C4-2B (cell line): ENCODE results near the gene TXLNB.

ENCODE experiments used
- ZFX ChIP-seq: fragments of 450-650 bp; IDR thresholded peaks from 2 replicates; pipeline ENCODE4 v1.6.1; 2017
- TF ChIP-seq, protein P1 (sequence below): fragments of 450-650 bp; conservative IDR thresholded peaks from 2 replicates; pipeline ENCODE4 v1.5.1; 2017; ENCODE audit warnings: mild to moderate bottlenecking

- TF ChIP-seq, protein P1, sequence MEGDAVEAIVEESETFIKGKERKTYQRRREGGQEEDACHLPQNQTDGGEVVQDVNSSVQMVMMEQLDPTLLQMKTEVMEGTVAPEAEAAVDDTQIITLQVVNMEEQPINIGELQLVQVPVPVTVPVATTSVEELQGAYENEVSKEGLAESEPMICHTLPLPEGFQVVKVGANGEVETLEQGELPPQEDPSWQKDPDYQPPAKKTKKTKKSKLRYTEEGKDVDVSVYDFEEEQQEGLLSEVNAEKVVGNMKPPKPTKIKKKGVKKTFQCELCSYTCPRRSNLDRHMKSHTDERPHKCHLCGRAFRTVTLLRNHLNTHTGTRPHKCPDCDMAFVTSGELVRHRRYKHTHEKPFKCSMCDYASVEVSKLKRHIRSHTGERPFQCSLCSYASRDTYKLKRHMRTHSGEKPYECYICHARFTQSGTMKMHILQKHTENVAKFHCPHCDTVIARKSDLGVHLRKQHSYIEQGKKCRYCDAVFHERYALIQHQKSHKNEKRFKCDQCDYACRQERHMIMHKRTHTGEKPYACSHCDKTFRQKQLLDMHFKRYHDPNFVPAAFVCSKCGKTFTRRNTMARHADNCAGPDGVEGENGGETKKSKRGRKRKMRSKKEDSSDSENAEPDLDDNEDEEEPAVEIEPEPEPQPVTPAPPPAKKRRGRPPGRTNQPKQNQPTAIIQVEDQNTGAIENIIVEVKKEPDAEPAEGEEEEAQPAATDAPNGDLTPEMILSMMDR = no peak
- no peak for TF ChIP-seq ZFX
Observed at GRCh38 chr6:139201378-139201777, 90.4 kb downstream of the TXLNB start.
